Liver (tissue), 9 donors: ENCODE results near the gene STEAP3. TPM values are rescaled to one million over a fixed set of nuclear protein-coding genes. Genes with fewer than 3 reads are reported as not detected.

ENCODE experiments used
- DNase-seq: peaks from one replicate; pipeline ENCODE4 v3.0.0-alpha.2; 2017; ENCODE audit warnings: low spot score
- H3K27ac ChIP-seq, 2 donors: one replicate each; pipeline ENCODE4 v1.7.0; 2013; ENCODE audit warnings: inconsistent platforms in 2 of 2, low read length in 2 of 2, control low read depth in 1 of 2, low read depth in 1 of 2, mild to moderate bottlenecking in 1 of 2
- H3K27me3 ChIP-seq, 4 donors: one replicate each; pipeline versions ENCODE4 v1.6.1 to v1.7.0; 2013; ENCODE audit warnings: low read length in 3 of 4, inconsistent platforms in 1 of 4, mild to moderate bottlenecking in 1 of 4, moderate library complexity in 1 of 4; ENCODE audit not compliant: control insufficient read depth in 4 of 4, insufficient read depth in 4 of 4
- H3K36me3 ChIP-seq, 4 donors: one replicate each; pipeline versions ENCODE4 v1.6.1 to v1.7.0; 2013; ENCODE audit warnings: low read length in 3 of 4, mild to moderate bottlenecking in 3 of 4, low read depth in 1 of 4, moderate library complexity in 1 of 4; ENCODE audit not compliant: control insufficient read depth in 4 of 4, insufficient read depth in 3 of 4
- H3K4me1 ChIP-seq, 4 donors: one replicate each; pipeline versions ENCODE4 v1.6.1 to v1.7.0; 2013; ENCODE audit warnings: low read length in 3 of 4, mild to moderate bottlenecking in 3 of 4, moderate library complexity in 1 of 4; ENCODE audit not compliant: control insufficient read depth in 4 of 4, insufficient read depth in 4 of 4
- H3K4me3 ChIP-seq, 3 donors: one replicate each; pipeline versions ENCODE4 v1.6.1 to v1.7.0; 2013; ENCODE audit warnings: low read length in 3 of 3, control low read depth in 1 of 3, low read depth in 1 of 3, mild to moderate bottlenecking in 1 of 3
- H3K9ac ChIP-seq, 2 donors: one replicate each; pipeline ENCODE4 v1.7.0; 2013; ENCODE audit warnings: low read length in 2 of 2, mild to moderate bottlenecking in 2 of 2, moderate library complexity in 2 of 2, control low read depth in 1 of 2, low read depth in 1 of 2
- H3K9me3 ChIP-seq, 4 donors: one replicate each; pipeline versions ENCODE4 v1.6.1 to v1.7.0; 2013; ENCODE audit warnings: low read length in 3 of 4; ENCODE audit not compliant: control insufficient read depth in 4 of 4
- ATF3 ChIP-seq: IDR thresholded peaks from 2 replicates; pipeline ENCODE4 v1.6.1; 2016; ENCODE audit warnings: antibody characterized with exemption
- EGR1 ChIP-seq, 2 donors: IDR thresholded peaks; 2 replicates each; pipeline ENCODE4 v1.6.1; 2016 to 2018; ENCODE audit warnings: antibody characterized with exemption in 2 of 2, low read depth in 2 of 2
- FOXA1 ChIP-seq: IDR thresholded peaks from 2 replicates; pipeline ENCODE4 v1.6.1; 2016; ENCODE audit warnings: antibody characterized with exemption
- FOXA2 ChIP-seq: IDR thresholded peaks from 2 replicates; pipeline ENCODE4 v1.6.1; 2016; ENCODE audit warnings: antibody characterized with exemption
- GABPA ChIP-seq, 2 donors: IDR thresholded peaks in 1 of 2; conservative IDR thresholded peaks in 1 of 2; 2 replicates each; pipeline ENCODE4 v1.6.1; 2016; ENCODE audit warnings: antibody characterized with exemption in 2 of 2, mild to moderate bottlenecking in 1 of 2, moderate library complexity in 1 of 2
- HNF4A ChIP-seq, 2 donors: conservative IDR thresholded peaks; 2 replicates each; pipeline ENCODE4 v1.6.1; 2016; ENCODE audit warnings: antibody characterized with exemption in 2 of 2, mild to moderate bottlenecking in 2 of 2
- JUND ChIP-seq, 2 donors: IDR thresholded peaks; 2 replicates each; pipeline ENCODE4 v1.6.1; 2016; ENCODE audit warnings: antibody characterized with exemption in 2 of 2
- MAX ChIP-seq: IDR thresholded peaks from 2 replicates; pipeline ENCODE4 v1.6.1; 2016; ENCODE audit warnings: antibody characterized with exemption
- NR2F2 ChIP-seq: IDR thresholded peaks from 2 replicates; pipeline ENCODE4 v1.6.1; 2016; ENCODE audit warnings: antibody characterized with exemption
- RAD21 ChIP-seq, 2 donors: IDR thresholded peaks; 2 replicates each; pipeline ENCODE4 v1.6.1; 2016; ENCODE audit warnings: antibody characterized with exemption in 2 of 2, mild to moderate bottlenecking in 2 of 2
- REST ChIP-seq: IDR thresholded peaks from 2 replicates; pipeline ENCODE4 v1.6.1; 2016; ENCODE audit warnings: antibody characterized with exemption, mild to moderate bottlenecking
- RXRA ChIP-seq, 2 donors: IDR thresholded peaks; 2 replicates each; pipeline ENCODE4 v1.6.1; 2017 to 2018; ENCODE audit warnings: antibody characterized with exemption in 2 of 2, mild to moderate bottlenecking in 1 of 2
- SP1 ChIP-seq: IDR thresholded peaks from 2 replicates; pipeline ENCODE4 v1.6.1; 2018; ENCODE audit warnings: antibody characterized with exemption, mild to moderate bottlenecking
- TAF1 ChIP-seq: conservative IDR thresholded peaks from 2 replicates; pipeline ENCODE4 v1.6.1; 2016; ENCODE audit warnings: antibody characterized with exemption, mild to moderate bottlenecking
- WGBS: extraction: QIAGEN DNeasy Blood & Tissue Kit; methylation state at CpG from one replicate; pipeline ENCODE4 v1.1.7; 2013; 5-methylcytosine and 5-hydroxymethylcytosine counted together
- polyA plus RNA-seq, 2 donors: library from polyadenylated mRNA; stranded (reverse) in 1 of 2; unstranded in 1 of 2; fragments of 200-250 nt in 1 of 2; fragments of >200 nt in 1 of 2; fragmentation: Nextera tagmentation in 1 of 2; extraction: Ambion mirVana in 1 of 2; gene quantifications; one replicate each; pipeline versions ENCODE4 v1.2.1 to v1.2.3, GENCODE V29; 2013 to 2015
- total RNA-seq, 2 donors: library from RNA; depleted of rRNA; stranded (reverse); fragments of >200 nt; gene quantifications; one replicate each; pipeline ENCODE4 v1.2.3, GENCODE V29; 2014
- TF ChIP-seq, protein P1 (sequence below): IDR thresholded peaks from 2 replicates; pipeline ENCODE4 v1.6.1; 2016; ENCODE audit warnings: antibody characterized with exemption
- TF ChIP-seq, protein P2 (sequence below): fragments of 150-350 bp; IDR thresholded peaks from 2 replicates; pipeline ENCODE4 v1.5.1; 2017; ENCODE audit warnings: improper control_type of control experiment, low read depth, low read length; ENCODE audit not compliant: missing input control
- donor health status: healthy.
- donor health status: healthy.
- donor health status: healthy.
- donor health status: healthy.
- donor health status: healthy.

The STEAP3 gene
- total and polyA plus RNA-seq, 4 donors, result 44.4 to 158 (median 113) TPM

DNA sequence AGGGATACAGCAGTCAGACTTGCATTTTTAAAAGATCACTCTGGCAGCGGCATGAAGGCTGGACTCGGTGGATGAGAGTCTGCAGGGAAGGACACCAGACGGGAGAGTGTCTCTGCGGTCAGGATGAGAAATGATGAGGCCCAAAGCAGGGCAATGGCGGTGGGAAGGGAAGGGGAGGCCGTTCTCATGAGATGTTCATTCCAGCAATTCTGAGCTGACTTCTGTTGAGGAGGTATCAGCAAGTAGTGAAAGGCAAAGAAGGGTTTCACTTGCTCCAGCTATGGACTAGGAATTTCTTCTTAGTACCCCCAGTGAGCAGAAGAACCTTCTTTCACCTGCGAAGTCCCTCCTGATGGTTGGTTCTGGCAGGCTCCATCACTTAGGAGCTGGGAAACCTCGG lies 63.0 kb downstream of the STEAP3 start:
- WGBS, result 94% methylated on average over 8 of the region's 8 CpGs
- no peaks in the 10 kb centered on the region for H3K36me3 ChIP-seq
- peaks cover 2 to 10% (median 7%) of the 10 kb centered on the region in 4 donors for H3K4me1 ChIP-seq
- no peaks in the 10 kb centered on the region for H3K27me3 ChIP-seq
- no peak overlapping the region for H3K9ac ChIP-seq
- H3K27ac ChIP-seq, result no peak overlapping the region
- no peak for DNase-seq
- no peaks in the 10 kb centered on the region for H3K9me3 ChIP-seq
- no peak overlapping the region for H3K4me3 ChIP-seq
- no peak for TF ChIP-seq FOXA1
- no peak for TF ChIP-seq TAF1
- no peak for TF ChIP-seq JUND (IDR thresholded peaks at IDR 0.05)
- TF ChIP-seq MAX, result no peak
- no peak for TF ChIP-seq HNF4A (conservative IDR thresholded peaks at IDR 0.05)
- TF ChIP-seq ATF3, result no peak
- no peak for TF ChIP-seq NR2F2
- TF ChIP-seq FOXA2, result no peak
- TF ChIP-seq REST, result no peak
- no peak for TF ChIP-seq RXRA (IDR thresholded peaks at IDR 0.05)
- TF ChIP-seq, protein P1, sequence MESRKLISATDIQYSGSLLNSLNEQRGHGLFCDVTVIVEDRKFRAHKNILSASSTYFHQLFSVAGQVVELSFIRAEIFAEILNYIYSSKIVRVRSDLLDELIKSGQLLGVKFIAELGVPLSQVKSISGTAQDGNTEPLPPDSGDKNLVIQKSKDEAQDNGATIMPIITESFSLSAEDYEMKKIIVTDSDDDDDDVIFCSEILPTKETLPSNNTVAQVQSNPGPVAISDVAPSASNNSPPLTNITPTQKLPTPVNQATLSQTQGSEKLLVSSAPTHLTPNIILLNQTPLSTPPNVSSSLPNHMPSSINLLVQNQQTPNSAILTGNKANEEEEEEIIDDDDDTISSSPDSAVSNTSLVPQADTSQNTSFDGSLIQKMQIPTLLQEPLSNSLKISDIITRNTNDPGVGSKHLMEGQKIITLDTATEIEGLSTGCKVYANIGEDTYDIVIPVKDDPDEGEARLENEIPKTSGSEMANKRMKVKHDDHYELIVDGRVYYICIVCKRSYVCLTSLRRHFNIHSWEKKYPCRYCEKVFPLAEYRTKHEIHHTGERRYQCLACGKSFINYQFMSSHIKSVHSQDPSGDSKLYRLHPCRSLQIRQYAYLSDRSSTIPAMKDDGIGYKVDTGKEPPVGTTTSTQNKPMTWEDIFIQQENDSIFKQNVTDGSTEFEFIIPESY, result no peak
- TF ChIP-seq, protein P2, sequence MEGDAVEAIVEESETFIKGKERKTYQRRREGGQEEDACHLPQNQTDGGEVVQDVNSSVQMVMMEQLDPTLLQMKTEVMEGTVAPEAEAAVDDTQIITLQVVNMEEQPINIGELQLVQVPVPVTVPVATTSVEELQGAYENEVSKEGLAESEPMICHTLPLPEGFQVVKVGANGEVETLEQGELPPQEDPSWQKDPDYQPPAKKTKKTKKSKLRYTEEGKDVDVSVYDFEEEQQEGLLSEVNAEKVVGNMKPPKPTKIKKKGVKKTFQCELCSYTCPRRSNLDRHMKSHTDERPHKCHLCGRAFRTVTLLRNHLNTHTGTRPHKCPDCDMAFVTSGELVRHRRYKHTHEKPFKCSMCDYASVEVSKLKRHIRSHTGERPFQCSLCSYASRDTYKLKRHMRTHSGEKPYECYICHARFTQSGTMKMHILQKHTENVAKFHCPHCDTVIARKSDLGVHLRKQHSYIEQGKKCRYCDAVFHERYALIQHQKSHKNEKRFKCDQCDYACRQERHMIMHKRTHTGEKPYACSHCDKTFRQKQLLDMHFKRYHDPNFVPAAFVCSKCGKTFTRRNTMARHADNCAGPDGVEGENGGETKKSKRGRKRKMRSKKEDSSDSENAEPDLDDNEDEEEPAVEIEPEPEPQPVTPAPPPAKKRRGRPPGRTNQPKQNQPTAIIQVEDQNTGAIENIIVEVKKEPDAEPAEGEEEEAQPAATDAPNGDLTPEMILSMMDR, result no peak
- no peak for TF ChIP-seq SP1

GRCh38 chr2:119288576-119288975 lies 64.9 kb downstream of the STEAP3 start:
- DNase-seq, result no peak
- Histone ChIP-seq H3K27me3 (no peaks in the 10 kb centered on the region), H3K9ac (no peak overlapping the region), H3K4me1 (peaks cover 0 to 15% (median 7%) of the 10 kb centered on the region in 4 donors), H3K27ac (no peak overlapping the region), H3K9me3 (no peaks in the 10 kb centered on the region), H3K36me3 (no peaks in the 10 kb centered on the region), H3K4me3 (no peak overlapping the region)
- WGBS, result 90% methylated on average over 6 of the region's 6 CpGs
- TF ChIP-seq SP1 (no peak), RAD21 (IDR thresholded peaks at IDR 0.05) (no peak), ATF3 (no peak), FOXA1 (no peak), EGR1 (IDR thresholded peaks at IDR 0.05; ENCODE audit: low read depth in 2 of 2) (no peak), JUND (IDR thresholded peaks at IDR 0.05) (no peak), GABPA (IDR thresholded peaks at IDR 0.05 in 1 of 2, conservative IDR thresholded peaks at IDR 0.05 in 1 of 2) (no peak), MAX (no peak), RXRA (IDR thresholded peaks at IDR 0.05) (no peak)
- TF ChIP-seq, protein P2, result no peak
